HepG2 (cell line): ENCODE results near the gene ZMIZ1. TPM values are rescaled to one million over a fixed set of nuclear protein-coding genes. Genes with fewer than 3 reads are reported as not detected.

Experiments
- ATAC-seq: fragments of 200-7000 bp; cut with Tn5 transposase; 3 replicates; pipeline ENCODE4 v1.9.1; 2020; ENCODE audit warnings: mild to moderate bottlenecking, moderate library complexity
- BruUV-seq: library from RNA; stranded (reverse); fragments of 400-500 nt; replicated peaks from 2 replicates; lab custom pipeline; 2021; lab: Mats Ljungman, UMichigan
- CTCF ChIA-PET: fragments of 300-600 bp; formaldehyde crosslinking; extraction: SDS; loops from one replicate; lab custom pipeline; 2021; ENCODE audit warnings: low total read pairs, inconsistent platforms, low intra/inter-chr PET ratio; lab: Yijun Ruan, JAX
- POLR2A ChIA-PET: fragments of 350-600 bp; sonication (Branson Sonifier 250); formaldehyde crosslinking; loops from one replicate; lab custom pipeline; 2020; ENCODE audit warnings: antibody characterized with exemption, inconsistent platforms; lab: Yijun Ruan, JAX
- DNase-seq: peaks from one replicate; pipeline ENCODE4 v3.0.0-alpha.2; 2015; ENCODE audit warnings: low spot score
- FAIRE-seq: peaks from 3 replicates; lab custom pipeline; 2011; peaks lifted over from hg19 to GRCh38; lab: Jason Lieb, UNC
- H2AFZ ChIP-seq: one replicate; pipeline ENCODE4 v1.6.1; 2011; ENCODE audit warnings: low read length, inconsistent platforms
- H3K27ac ChIP-seq: fragments of 300-600 bp; 3 replicates; pipeline ENCODE4 v1.8.0; 2011; ENCODE audit warnings: mixed run types, mild to moderate bottlenecking, mixed read lengths, low read length, inconsistent platforms; ENCODE audit not compliant: insufficient read depth; ENCODE audit errors: extremely low read length
- H3K27me3 ChIP-seq, 2 experiments: fragments of 200-600 bp in 1 of 2; 2 replicates in 1 of 2; 3 replicates in 1 of 2; pipeline versions ENCODE4 v1.6.0 to v1.8.0; 2011; ENCODE audit warnings: low read length in 2 of 2, mild to moderate bottlenecking in 2 of 2, moderate library complexity in 2 of 2, inconsistent platforms in 1 of 2; ENCODE audit not compliant: insufficient read depth in 2 of 2, control insufficient read depth in 1 of 2
- H3K36me3 ChIP-seq, 2 experiments: fragments of 200-600 bp in 1 of 2; replicated peaks in 1 of 2; 2 replicates in 1 of 2; 3 replicates in 1 of 2; pipeline versions ENCODE4 v1.5.1 to v1.8.0; 2011; ENCODE audit warnings: low read length in 2 of 2, inconsistent platforms in 1 of 2; ENCODE audit not compliant: insufficient read depth in 2 of 2, control insufficient read depth in 1 of 2
- H3K4me1 ChIP-seq: 2 replicates; pipeline ENCODE4 v1.5.1; 2012; ENCODE audit warnings: low read length, inconsistent platforms; ENCODE audit not compliant: insufficient read depth
- H3K4me2 ChIP-seq: 2 replicates; pipeline ENCODE4 v1.6.0; 2011; ENCODE audit warnings: low read depth, low read length, inconsistent platforms
- H3K4me3 ChIP-seq, 3 experiments: fragments of 200-600 bp in 1 of 3; sonication (generic), shearing (Covaris generic) in 1 of 3; replicated peaks in 1 of 3; 2 replicates each; pipeline ENCODE4 v1.5.1; 2011 to 2016; ENCODE audit warnings: low read length in 3 of 3, inconsistent platforms in 2 of 3, low read depth in 2 of 3, mild to moderate bottlenecking in 2 of 3, control low read depth in 1 of 3, mixed read lengths in 1 of 3; ENCODE audit not compliant: insufficient read depth in 1 of 3
- H3K79me2 ChIP-seq: one replicate; pipeline ENCODE4 v1.6.1; 2011; ENCODE audit warnings: low read length, inconsistent platforms; ENCODE audit not compliant: insufficient read depth
- H3K9ac ChIP-seq: 2 replicates; pipeline ENCODE4 v1.6.0; 2011; ENCODE audit warnings: mild to moderate bottlenecking, low read depth, low read length, inconsistent platforms; ENCODE audit not compliant: insufficient read depth
- H3K9me3 ChIP-seq: 2 replicates; pipeline ENCODE4 v1.5.1; 2012; ENCODE audit warnings: mild to moderate bottlenecking, low read length
- H4K20me1 ChIP-seq: 2 replicates; pipeline ENCODE4 v1.6.0; 2011; ENCODE audit warnings: inconsistent platforms, mild to moderate bottlenecking, low read length, moderate library complexity; ENCODE audit not compliant: insufficient read depth
- CTCF ChIP-seq: sonication (generic); formaldehyde crosslinking; IDR thresholded peaks from 2 replicates; pipeline ENCODE4 v1.5.0; 2020; ENCODE audit warnings: mild to moderate bottlenecking, missing genetic modification reagents, moderate library complexity
- ELF1 ChIP-seq: sonication (generic); formaldehyde crosslinking; IDR thresholded peaks from 2 replicates; pipeline ENCODE4 v1.4.0; 2020; ENCODE audit warnings: missing genetic modification reagents
- GRHL1 ChIP-seq: sonication (generic); formaldehyde crosslinking; conservative IDR thresholded peaks from 2 replicates; pipeline ENCODE4 v1.8.0; 2022; ENCODE audit warnings: missing genetic modification reagents
- MTA1 ChIP-seq: sonication (generic); formaldehyde crosslinking; IDR thresholded peaks from 2 replicates; pipeline ENCODE4 v1.4.0; 2020; ENCODE audit warnings: missing genetic modification reagents, mild to moderate bottlenecking, borderline replicate concordance
- NAIF1 ChIP-seq: sonication (generic); formaldehyde crosslinking; IDR thresholded peaks from 2 replicates; pipeline ENCODE4 v1.5.0; 2020; ENCODE audit warnings: mild to moderate bottlenecking, missing genetic modification reagents, borderline replicate concordance
- NFE2L2 ChIP-seq: fragments of 150-350 bp; IDR thresholded peaks from 2 replicates; pipeline ENCODE4 v1.6.1; 2014; ENCODE audit warnings: low read length
- PAWR ChIP-seq: sonication (generic); formaldehyde crosslinking; IDR thresholded peaks from 2 replicates; pipeline ENCODE4 v1.4.0; 2020; ENCODE audit warnings: missing genetic modification reagents, mild to moderate bottlenecking, borderline replicate concordance
- PHB2 ChIP-seq: fragments of 450-650 bp; IDR thresholded peaks from 2 replicates; pipeline ENCODE4 v1.6.1; 2018; ENCODE audit not compliant: partially characterized antibody
- SRSF1 ChIP-seq: fragments of 200-400 bp; formaldehyde crosslinking; optimal IDR thresholded peaks from 2 replicates; pipeline ENCODE3; 2017; ENCODE audit warnings: mild to moderate bottlenecking, low read depth, low read length, moderate library complexity
- TCF12 ChIP-seq, 2 experiments: fragments of 450-650 bp in 1 of 2; sonication (generic) in 1 of 2; formaldehyde crosslinking in 1 of 2; IDR thresholded peaks; 2 replicates each; pipeline versions ENCODE4 v1.6.1 to v1.8.0; 2017 to 2022; ENCODE audit warnings: antibody characterized with exemption in 1 of 2, mild to moderate bottlenecking in 1 of 2, missing genetic modification reagents in 1 of 2, moderate library complexity in 1 of 2
- TEAD2 ChIP-seq: sonication (generic); formaldehyde crosslinking; IDR thresholded peaks from 2 replicates; pipeline ENCODE4 v1.9.0; 2021; ENCODE audit warnings: missing genetic modification reagents
- TFDP2 ChIP-seq: sonication (generic); formaldehyde crosslinking; IDR thresholded peaks from 2 replicates; pipeline ENCODE4 v1.4.0; 2020; ENCODE audit warnings: missing genetic modification reagents
- THYN1 ChIP-seq: sonication (generic); formaldehyde crosslinking; IDR thresholded peaks from 2 replicates; pipeline ENCODE4 v1.8.1; 2023; ENCODE audit warnings: low read depth, mild to moderate bottlenecking, moderate library complexity, missing genetic modification reagents, borderline replicate concordance
- YEATS4 ChIP-seq: sonication (generic); formaldehyde crosslinking; IDR thresholded peaks from 2 replicates; pipeline ENCODE4 v1.4.0; 2020; ENCODE audit warnings: missing genetic modification reagents, borderline replicate concordance
- ZNF121 ChIP-seq: sonication (generic); formaldehyde crosslinking; IDR thresholded peaks from 2 replicates; pipeline ENCODE4 v1.5.0; 2020; ENCODE audit warnings: mild to moderate bottlenecking, missing genetic modification reagents
- ZNF451 ChIP-seq: sonication (generic); formaldehyde crosslinking; IDR thresholded peaks from 2 replicates; pipeline ENCODE4 v1.5.0; 2020; ENCODE audit warnings: mild to moderate bottlenecking, missing genetic modification reagents
- ZNF512 ChIP-seq: sonication (generic); formaldehyde crosslinking; IDR thresholded peaks from 2 replicates; pipeline ENCODE4 v1.4.0; 2020; ENCODE audit warnings: mild to moderate bottlenecking, missing genetic modification reagents
- ZNF572 ChIP-seq: sonication (generic); formaldehyde crosslinking; IDR thresholded peaks from 2 replicates; pipeline ENCODE4 v1.5.1; 2020; ENCODE audit warnings: mild to moderate bottlenecking, missing genetic modification reagents
- WGBS: methylation state at CpG from one replicate; pipeline ENCODE4 v1.1.6; 2017; ENCODE audit warnings: low lambda C conversion rate; 5-methylcytosine and 5-hydroxymethylcytosine counted together
- in situ Hi-C: cut with HindIII; loops from 2 replicates; pipeline ENCODE4 v1.10.0; 2017; ENCODE audit warnings: low pct_unique_long_range_greater_than_20kb; ENCODE audit not compliant: extremely low pct_ligation_motif_present
- intact Hi-C: fragments of 100-400 bp; cut with micrococcal nuclease; formaldehyde crosslinking; loops from one replicate; pipeline ENCODE4 v1.10.0; 2022; ENCODE audit not compliant: unreplicated experiment
- polyA plus RNA-seq, 8 experiments: library from polyadenylated mRNA; depleted of rRNA in 3 of 8; stranded (reverse) in 7 of 8; unstranded in 1 of 8; fragments of >200 nt; fragmentation: Illumina TruSeq in 4 of 8; extraction: Trizol in 4 of 8; gene quantifications; 2 replicates each; pipeline versions ENCODE4 v1.2.1 to v1.2.3, GENCODE V29; 2011 to 2016; ENCODE audit warnings: low read depth in 4 of 8, missing spikeins in 1 of 8, mixed read lengths in 1 of 8; ENCODE audit not compliant: insufficient read depth in 1 of 8
- total RNA-seq, 5 experiments: library from RNA; depleted of rRNA; stranded (reverse); fragments of >200 nt; fragmentation: Illumina TruSeq; extraction: Trizol; gene quantifications; 2 replicates each; pipeline ENCODE4 v1.2.3, GENCODE V29; 2016; ENCODE audit warnings: low read depth in 1 of 5

ZMIZ1 gene
- total and polyA plus RNA-seq, 2 of the 13 experiments (the other 11 are each of a cell fraction or from before 2014, with no cell fraction given): 5.3 to 10.2 TPM

- H3K4me2 ChIP-seq: no peak overlapping the region
- H3K9ac ChIP-seq: no peak overlapping the region
- in situ Hi-C loops: no loop called here
- ATAC-seq (no peak), FAIRE-seq (no peak), DNase-seq (no peak)
- H3K79me2 ChIP-seq: peaks cover 1% of the 10 kb centered on the region
- H3K27ac ChIP-seq: no peak overlapping the region
- no peak overlapping the region for H3K4me3 ChIP-seq
- intact Hi-C loops: no loop called here
- no peaks in the 10 kb centered on the region for H3K9me3 ChIP-seq
- H3K36me3 ChIP-seq: peaks cover 37 to 81% of the 10 kb centered on the region in 2 experiments
- BruUV-seq: no TSS peak
- 95% methylated on average over 6 of the region's 9 CpGs for WGBS
- peaks cover 23% of the 10 kb centered on the region for H3K4me1 ChIP-seq
- H3K27me3 ChIP-seq: no peaks in the 10 kb centered on the region
- ChIA-PET CTCF (no interaction called here), POLR2A (no interaction called here)
- H2AFZ ChIP-seq: no peak overlapping the region
- no peaks in the 10 kb centered on the region for H4K20me1 ChIP-seq
- TF ChIP-seq SRSF1: no peak
- TF ChIP-seq YEATS4 (CRISPR knock-in tag): no peak
- no peak for TF ChIP-seq CTCF (CRISPR knock-in tag)
- no peak for TF ChIP-seq PAWR (CRISPR knock-in tag)
- TF ChIP-seq ZNF512 (CRISPR knock-in tag): no peak
- no peak for TF ChIP-seq ELF1
- no peak for TF ChIP-seq ZNF121 (CRISPR knock-in tag)
- TF ChIP-seq ZNF451: no peak
- no peak for TF ChIP-seq TCF12 (IDR thresholded peaks at IDR 0.05)
- TF ChIP-seq TCF12 (CRISPR knock-in tag; IDR thresholded peaks at IDR 0.05): no peak
- TF ChIP-seq PHB2: no peak
- TF ChIP-seq MTA1 (CRISPR knock-in tag): no peak
- no peak for TF ChIP-seq NAIF1 (CRISPR knock-in tag)
- TF ChIP-seq THYN1 (CRISPR knock-in tag): no peak
- TF ChIP-seq TFDP2 (CRISPR knock-in tag): no peak
- TF ChIP-seq TEAD2 (CRISPR knock-in tag): no peak
- no peak for TF ChIP-seq NFE2L2
- no peak for TF ChIP-seq GRHL1 (CRISPR knock-in tag)
- no peak for TF ChIP-seq ZNF572
These were observed 102.2 kb downstream of the ZMIZ1 start for GRCh38 chr10:79170993-79171392.
